Right lobe of liver (tissue), 6 donors: ENCODE results near the gene INTS13. TPM values are rescaled to one million over a fixed set of nuclear protein-coding genes. Genes with fewer than 3 reads are reported as not detected.

Source experiments
- ATAC-seq, 4 donors: fragments of 200-7000 bp; cut with Tn5 transposase; one replicate each; pipeline ENCODE4 v1.9.1; 2020; ENCODE audit warnings: mild to moderate bottlenecking in 4 of 4, moderate library complexity in 4 of 4
- DNase-seq, 3 donors: peaks; one replicate each; pipeline ENCODE4 v3.0.0-alpha.2; 2020
- H3K27ac ChIP-seq, 3 donors: fragments of 200-600 bp; one replicate each; pipeline ENCODE4 v1.8.0; 2022
- H3K27me3 ChIP-seq, 2 donors: fragments of 200-600 bp; one replicate each; pipeline ENCODE4 v1.8.0; 2022
- H3K36me3 ChIP-seq, 4 donors: fragments of 200-600 bp; sonication (generic) in 1 of 4; one replicate each; pipeline versions ENCODE4 v1.5.1 to v1.8.0; 2017 to 2022; ENCODE audit warnings: control low read depth in 1 of 4
- H3K4me1 ChIP-seq, 4 donors: fragments of 200-600 bp; sonication (generic) in 1 of 4; one replicate each; pipeline versions ENCODE4 v1.5.1 to v1.8.0; 2017 to 2022; ENCODE audit warnings: control low read depth in 1 of 4
- H3K4me3 ChIP-seq, 3 donors: fragments of 200-600 bp; one replicate each; pipeline ENCODE4 v1.8.0; 2022
- H3K9me3 ChIP-seq, 4 donors: fragments of 200-600 bp; sonication (generic) in 1 of 4; one replicate each; pipeline versions ENCODE4 v1.5.1 to v1.8.0; 2017 to 2022; ENCODE audit warnings: control low read depth in 1 of 4
- POLR2A ChIP-seq: fragments of 450-650 bp; IDR thresholded peaks from one replicate; pipeline ENCODE4 v1.6.1; 2017; ENCODE audit warnings: antibody characterized with exemption, mild to moderate bottlenecking
- WGBS: methylation state at CpG from one replicate; pipeline ENCODE4 v1.1.6; 2018; ENCODE audit warnings: low coverage, low lambda C conversion rate; ENCODE audit not compliant: insufficient coverage; ENCODE audit errors: missing lambda C conversion rate; 5-methylcytosine and 5-hydroxymethylcytosine counted together
- intact Hi-C, 2 donors: fragments of 100-400 bp; cut with DNase I; formaldehyde crosslinking; loops; one replicate each; pipeline versions ENCODE4 v1.11.2 to v1.14.1; 2022
- total RNA-seq, 6 experiments: library from RNA; depleted of rRNA in 2 of 6; stranded (reverse); fragments of >200 nt in 2 of 6; fragmentation: NEBNext Ultra II Directional in 3 of 6; extraction: Animal tissue kit (Norgen Biotek cat#: 25700) in 3 of 6; gene quantifications; one replicate each; pipeline versions ENCODE4 v1.1.0 to v1.2.4, GENCODE V29; 2016 to 2023
- TF ChIP-seq, protein P1 (sequence below), 4 donors: fragments of 200-600 bp in 3 of 4; fragments of 450-650 bp in 1 of 4; IDR thresholded peaks; one replicate each; pipeline versions ENCODE4 v1.5.1 to v1.8.0; 2016 to 2022; ENCODE audit warnings: antibody characterized with exemption in 4 of 4, mild to moderate bottlenecking in 2 of 4
- donor health status: DM: no; HTN: yes; CAD: no.
- donor health status: DM: no; HTN: no; CAD: no.
- donor health status: DM: no; HTN: no; CAD: no.
- donor health status: DM: no; HTN: yes; CAD: no.
- donor health status: DM: no; HTN: yes; CAD: no.

The INTS13 gene
- total RNA-seq, 6 experiments from 2014 or later: 6.2 to 17.2 (median 9.1) TPM

DNA sequence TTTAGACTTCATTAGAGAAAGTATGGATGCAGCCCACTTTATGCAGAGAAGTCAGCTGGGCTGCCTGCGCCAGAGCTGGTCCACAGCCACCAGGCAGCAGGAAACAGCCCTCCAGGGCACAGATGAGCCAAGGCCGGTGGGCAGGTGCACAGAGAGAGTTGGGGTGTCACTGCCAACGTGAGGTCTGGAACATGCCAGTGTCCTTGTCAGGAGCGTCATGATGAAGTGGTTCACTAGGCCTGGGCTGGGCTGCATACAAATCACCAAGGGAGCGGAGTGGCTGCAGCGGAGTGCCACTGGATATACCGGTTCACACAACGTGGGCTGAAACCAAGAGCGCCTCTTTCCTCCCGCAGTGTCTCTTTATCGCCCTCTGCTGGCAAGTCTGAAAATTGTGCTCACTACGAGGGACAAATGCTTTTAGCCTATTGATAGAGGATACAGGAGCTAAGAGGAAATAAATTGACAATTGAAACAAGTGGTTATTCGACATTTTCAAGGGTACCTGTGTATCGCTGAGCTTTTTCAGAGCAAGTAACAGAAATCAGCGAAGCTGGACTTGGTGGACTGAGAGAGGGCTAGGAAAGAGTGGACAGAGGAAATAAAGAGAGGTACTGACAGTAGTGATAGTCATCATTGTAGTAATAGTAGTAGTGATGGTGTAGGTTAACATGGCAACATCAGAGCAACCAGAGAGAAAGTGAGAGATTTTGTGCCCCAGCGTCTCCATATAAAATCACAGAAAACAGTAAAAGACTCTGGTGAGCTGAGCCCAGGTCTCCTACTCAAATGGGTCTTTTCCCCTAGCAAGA, 52.8 kb downstream of the INTS13 start:
- TF ChIP-seq, protein P1, sequence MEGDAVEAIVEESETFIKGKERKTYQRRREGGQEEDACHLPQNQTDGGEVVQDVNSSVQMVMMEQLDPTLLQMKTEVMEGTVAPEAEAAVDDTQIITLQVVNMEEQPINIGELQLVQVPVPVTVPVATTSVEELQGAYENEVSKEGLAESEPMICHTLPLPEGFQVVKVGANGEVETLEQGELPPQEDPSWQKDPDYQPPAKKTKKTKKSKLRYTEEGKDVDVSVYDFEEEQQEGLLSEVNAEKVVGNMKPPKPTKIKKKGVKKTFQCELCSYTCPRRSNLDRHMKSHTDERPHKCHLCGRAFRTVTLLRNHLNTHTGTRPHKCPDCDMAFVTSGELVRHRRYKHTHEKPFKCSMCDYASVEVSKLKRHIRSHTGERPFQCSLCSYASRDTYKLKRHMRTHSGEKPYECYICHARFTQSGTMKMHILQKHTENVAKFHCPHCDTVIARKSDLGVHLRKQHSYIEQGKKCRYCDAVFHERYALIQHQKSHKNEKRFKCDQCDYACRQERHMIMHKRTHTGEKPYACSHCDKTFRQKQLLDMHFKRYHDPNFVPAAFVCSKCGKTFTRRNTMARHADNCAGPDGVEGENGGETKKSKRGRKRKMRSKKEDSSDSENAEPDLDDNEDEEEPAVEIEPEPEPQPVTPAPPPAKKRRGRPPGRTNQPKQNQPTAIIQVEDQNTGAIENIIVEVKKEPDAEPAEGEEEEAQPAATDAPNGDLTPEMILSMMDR (IDR thresholded peaks at IDR 0.05): peak; percentile 94 to 97 (median 96)
- no peak for TF ChIP-seq POLR2A
- Histone ChIP-seq H3K36me3 (no peaks in the 10 kb centered on the region), H3K27me3 (no peaks in the 10 kb centered on the region), H3K9me3 (no peaks in the 10 kb centered on the region), H3K4me3 (no peak overlapping the region), H3K27ac (no peak overlapping the region), H3K4me1 (no peaks in the 10 kb centered on the region)
- intact Hi-C loops: no loop called here
- DNase-seq (peak; percentile 76 to 86 (median 78)), ATAC-seq (peak; percentile 99 to 100 (median 100))
- WGBS: 5% methylated on average over 14 of the region's 16 CpGs

DNA sequence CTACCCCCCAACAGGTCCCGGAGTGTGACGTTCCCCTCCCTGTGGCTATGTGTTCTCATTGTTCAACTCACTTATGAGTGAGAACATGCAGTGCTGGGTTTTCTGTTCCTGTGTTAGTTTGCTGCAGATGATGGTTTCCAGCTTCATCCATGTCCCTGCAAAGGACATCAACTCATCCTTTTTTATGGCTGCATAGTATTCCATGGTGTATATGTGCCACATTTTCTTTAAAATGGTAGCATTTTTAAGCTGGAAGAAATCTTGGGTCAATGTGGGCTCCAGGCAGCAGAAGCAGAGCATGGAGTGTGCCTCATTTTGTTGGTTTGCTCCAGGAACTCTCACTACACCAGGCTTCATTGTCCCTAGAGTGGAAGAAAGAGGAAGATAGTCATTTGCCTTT, 57.2 kb downstream of the INTS13 start:
- H3K27ac ChIP-seq: no peak overlapping the region
- ATAC-seq (no peak), DNase-seq (no peak)
- no peaks in the 10 kb centered on the region for H3K36me3 ChIP-seq
- no peak overlapping the region for H3K4me3 ChIP-seq
- 71% methylated on average over 2 of the region's 2 CpGs for WGBS
- TF ChIP-seq, protein P1 (IDR thresholded peaks at IDR 0.05): no peak
- no peak for TF ChIP-seq POLR2A
- no peaks in the 10 kb centered on the region for H3K27me3 ChIP-seq
- H3K4me1 ChIP-seq: peaks cover 0 to 10% (median 0%) of the 10 kb centered on the region in 4 donors
- no peaks in the 10 kb centered on the region for H3K9me3 ChIP-seq
- intact Hi-C loops: no loop called here

DNA sequence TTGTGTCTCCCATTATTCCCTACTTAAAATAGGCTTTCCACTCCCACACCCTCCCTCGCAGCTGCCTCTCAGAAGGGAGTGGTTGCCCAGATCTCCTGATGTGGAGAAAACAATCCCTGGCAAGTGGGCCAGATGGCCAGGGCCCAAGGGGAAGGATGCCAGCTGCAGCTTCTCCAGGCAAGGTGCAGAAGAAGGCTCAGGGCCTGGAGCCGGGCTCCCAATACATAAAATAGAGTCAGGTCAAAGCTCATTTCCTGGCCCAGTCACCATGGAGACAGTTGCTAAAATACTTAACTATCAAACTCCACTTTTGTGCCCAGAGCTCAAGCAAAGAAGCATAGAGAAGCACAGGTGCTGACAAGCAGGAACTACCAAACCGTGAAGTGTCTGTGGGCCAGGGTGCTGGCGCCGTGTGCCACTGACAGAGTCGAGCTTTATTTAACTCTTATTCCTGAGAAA, 59.1 kb downstream of the INTS13 start:
- intact Hi-C loops: no loop called here
- Histone ChIP-seq H3K36me3 (no peaks in the 10 kb centered on the region), H3K4me1 (peaks cover 0 to 10% (median 0%) of the 10 kb centered on the region in 4 donors), H3K4me3 (no peak overlapping the region), H3K9me3 (no peaks in the 10 kb centered on the region), H3K27me3 (no peaks in the 10 kb centered on the region), H3K27ac (peak overlapping the region in 1 of 3 donors; percentile 26)
- ATAC-seq (peak; percentile 92 to 99 (median 95)), DNase-seq (peak; percentile 76 to 94 (median 92))
- TF ChIP-seq, protein P1 (IDR thresholded peaks at IDR 0.05): no peak
- no peak for TF ChIP-seq POLR2A
- WGBS: 14% methylated on average over 2 of the region's 6 CpGs

DNA sequence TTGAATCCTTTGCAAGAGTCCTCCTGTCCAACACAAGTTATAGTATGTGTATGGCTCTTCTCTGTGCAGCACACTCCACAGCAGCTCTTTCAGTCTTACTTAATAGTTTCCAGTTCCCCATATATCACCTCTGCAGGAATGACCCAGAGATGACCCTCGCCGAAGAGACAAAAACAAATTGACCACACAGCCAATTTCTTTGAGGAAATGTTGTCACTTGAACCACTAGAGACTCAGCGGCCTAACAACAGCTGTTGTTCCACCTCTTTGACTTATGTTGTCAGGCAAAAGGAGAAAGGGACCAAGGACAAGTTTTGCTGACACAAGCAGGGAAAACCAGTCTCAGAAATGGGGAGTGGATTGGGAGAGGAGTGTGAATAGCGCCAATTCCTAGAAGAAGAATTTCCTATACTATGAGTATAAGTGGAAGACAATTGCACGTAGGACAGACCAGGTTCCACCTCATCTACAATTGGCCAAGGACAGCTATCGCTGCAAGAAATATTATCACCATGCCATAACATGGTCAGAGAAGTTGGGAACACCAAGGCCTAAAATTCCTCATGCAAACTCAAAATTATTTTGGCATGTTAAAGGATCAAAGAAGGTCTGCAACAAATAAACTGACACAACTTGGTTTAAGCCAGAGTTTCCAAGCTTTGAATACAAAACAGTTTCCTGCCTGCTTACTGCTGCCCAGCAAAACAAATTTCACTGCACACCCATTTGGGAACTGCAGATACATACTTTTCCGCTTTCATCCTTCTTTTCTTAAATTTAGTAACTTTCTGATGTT, 63.1 kb downstream of the INTS13 start:
- Histone ChIP-seq H3K9me3 (no peaks in the 10 kb centered on the region), H3K27me3 (no peaks in the 10 kb centered on the region), H3K4me3 (no peak overlapping the region), H3K4me1 (peaks cover 0 to 10% (median 0%) of the 10 kb centered on the region in 4 donors), H3K27ac (no peak overlapping the region), H3K36me3 (no peaks in the 10 kb centered on the region)
- ATAC-seq: peak in 3 of 4 donors; percentile 15 to 29 (median 23)
- DNase-seq: no peak
- intact Hi-C loops: no loop called here
- 82% methylated on average over 7 of the region's 7 CpGs for WGBS
- no peak for TF ChIP-seq POLR2A
- TF ChIP-seq, protein P1 (IDR thresholded peaks at IDR 0.05): no peak
